GM18520 (cell line): ENCODE measurements around the gene RER1.

Experiments used
- ATAC-seq: cut with Tn5 transposase; IDR thresholded peaks from one replicate; pipeline ENCODE4 v1.9.1; 2021; ENCODE audit not compliant: unreplicated experiment

Gene RER1

GRCh38 chr1:2375923-2376260, 15.7 kb upstream of the RER1 start:
- no peak for ATAC-seq

GRCh38 chr1:2376261-2376741, 15.3 kb upstream of the RER1 start:
- no peak for ATAC-seq

GRCh38 chr1:2376931-2377672, 14.5 kb upstream of the RER1 start:
- ATAC-seq = no peak

- ATAC-seq = no peak
Observed at GRCh38 chr1:2377751-2378440, 13.7 kb upstream of the RER1 start.

- no peak for ATAC-seq
Observed at GRCh38 chr1:2378441-2378851, 13.2 kb upstream of the RER1 start.

- ATAC-seq = no peak
Observed at GRCh38 chr1:2378956-2379732, 12.5 kb upstream of the RER1 start.

GRCh38 chr1:2379733-2380404, 11.8 kb upstream of the RER1 start:
- no peak for ATAC-seq

GRCh38 chr1:2380816-2381591, 10.6 kb upstream of the RER1 start:
- ATAC-seq = no peak

- ATAC-seq = no peak
Observed at GRCh38 chr1:2381741-2382620, 9.7 kb upstream of the RER1 start.

GRCh38 chr1:2382621-2383361, 8.8 kb upstream of the RER1 start:
- no peak for ATAC-seq

- ATAC-seq = no peak
Observed at GRCh38 chr1:2383576-2383975, 8.1 kb upstream of the RER1 start.

GRCh38 chr1:2384130-2384860, 7.3 kb upstream of the RER1 start:
- no peak for ATAC-seq

- ATAC-seq = no peak
Observed at GRCh38 chr1:2384941-2385481, 6.6 kb upstream of the RER1 start.

- no peak for ATAC-seq
Observed at GRCh38 chr1:2385606-2386280, 5.9 kb upstream of the RER1 start.

GRCh38 chr1:2386636-2387611, 4.7 kb upstream of the RER1 start:
- no peak for ATAC-seq
